ENCODE data around the gene TAT.

- no peak for TF ChIP-seq ZNF768 (tag by site-specific recombination; IDR thresholded peaks at IDR 0.05)
- TF ChIP-seq YY1 (tag by site-specific recombination; IDR thresholded peaks at IDR 0.05), result no peak
- no peak for TF ChIP-seq CTCF (tag by site-specific recombination; IDR thresholded peaks at IDR 0.05)
- TF ChIP-seq TSHZ1 (tag by site-specific recombination; IDR thresholded peaks at IDR 0.05; ENCODE audit: borderline replicate concordance), result no peak
- no peak for TF ChIP-seq ATF2 (tag by site-specific recombination; IDR thresholded peaks at IDR 0.05; ENCODE audit: low read depth)
- TF ChIP-seq KLF1 (tag by site-specific recombination; IDR thresholded peaks at IDR 0.05), result no peak
- TF ChIP-seq REST (tag by site-specific recombination; IDR thresholded peaks at IDR 0.05), result no peak
- TF ChIP-seq ZNF24 (tag by site-specific recombination; IDR thresholded peaks at IDR 0.05), result no peak
Observed at GRCh38 chr16:71609066-71609465, 32.2 kb upstream of the TAT start.
